NCI-H2107 treated with DMSO at 0.1 percent for 48 hours (cell line): Measurements from ENCODE around the gene GOLGA2.

Experiments used
- DNase-seq: peaks from one replicate; lab custom pipeline; 2025; ENCODE audit not compliant: unreplicated experiment; lab: John Stamatoyannopoulos, UW

The GOLGA2 gene, protein sequence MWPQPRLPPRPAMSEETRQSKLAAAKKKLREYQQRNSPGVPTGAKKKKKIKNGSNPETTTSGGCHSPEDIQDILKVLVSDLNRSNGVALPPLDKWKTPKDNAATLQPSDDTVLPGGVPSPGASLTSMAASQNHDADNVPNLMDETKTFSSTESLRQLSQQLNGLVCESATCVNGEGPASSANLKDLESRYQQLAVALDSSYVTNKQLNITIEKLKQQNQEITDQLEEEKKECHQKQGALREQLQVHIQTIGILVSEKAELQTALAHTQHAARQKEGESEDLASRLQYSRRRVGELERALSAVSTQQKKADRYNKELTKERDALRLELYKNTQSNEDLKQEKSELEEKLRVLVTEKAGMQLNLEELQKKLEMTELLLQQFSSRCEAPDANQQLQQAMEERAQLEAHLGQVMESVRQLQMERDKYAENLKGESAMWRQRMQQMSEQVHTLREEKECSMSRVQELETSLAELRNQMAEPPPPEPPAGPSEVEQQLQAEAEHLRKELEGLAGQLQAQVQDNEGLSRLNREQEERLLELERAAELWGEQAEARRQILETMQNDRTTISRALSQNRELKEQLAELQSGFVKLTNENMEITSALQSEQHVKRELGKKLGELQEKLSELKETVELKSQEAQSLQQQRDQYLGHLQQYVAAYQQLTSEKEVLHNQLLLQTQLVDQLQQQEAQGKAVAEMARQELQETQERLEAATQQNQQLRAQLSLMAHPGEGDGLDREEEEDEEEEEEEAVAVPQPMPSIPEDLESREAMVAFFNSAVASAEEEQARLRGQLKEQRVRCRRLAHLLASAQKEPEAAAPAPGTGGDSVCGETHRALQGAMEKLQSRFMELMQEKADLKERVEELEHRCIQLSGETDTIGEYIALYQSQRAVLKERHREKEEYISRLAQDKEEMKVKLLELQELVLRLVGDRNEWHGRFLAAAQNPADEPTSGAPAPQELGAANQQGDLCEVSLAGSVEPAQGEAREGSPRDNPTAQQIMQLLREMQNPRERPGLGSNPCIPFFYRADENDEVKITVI

DNA sequence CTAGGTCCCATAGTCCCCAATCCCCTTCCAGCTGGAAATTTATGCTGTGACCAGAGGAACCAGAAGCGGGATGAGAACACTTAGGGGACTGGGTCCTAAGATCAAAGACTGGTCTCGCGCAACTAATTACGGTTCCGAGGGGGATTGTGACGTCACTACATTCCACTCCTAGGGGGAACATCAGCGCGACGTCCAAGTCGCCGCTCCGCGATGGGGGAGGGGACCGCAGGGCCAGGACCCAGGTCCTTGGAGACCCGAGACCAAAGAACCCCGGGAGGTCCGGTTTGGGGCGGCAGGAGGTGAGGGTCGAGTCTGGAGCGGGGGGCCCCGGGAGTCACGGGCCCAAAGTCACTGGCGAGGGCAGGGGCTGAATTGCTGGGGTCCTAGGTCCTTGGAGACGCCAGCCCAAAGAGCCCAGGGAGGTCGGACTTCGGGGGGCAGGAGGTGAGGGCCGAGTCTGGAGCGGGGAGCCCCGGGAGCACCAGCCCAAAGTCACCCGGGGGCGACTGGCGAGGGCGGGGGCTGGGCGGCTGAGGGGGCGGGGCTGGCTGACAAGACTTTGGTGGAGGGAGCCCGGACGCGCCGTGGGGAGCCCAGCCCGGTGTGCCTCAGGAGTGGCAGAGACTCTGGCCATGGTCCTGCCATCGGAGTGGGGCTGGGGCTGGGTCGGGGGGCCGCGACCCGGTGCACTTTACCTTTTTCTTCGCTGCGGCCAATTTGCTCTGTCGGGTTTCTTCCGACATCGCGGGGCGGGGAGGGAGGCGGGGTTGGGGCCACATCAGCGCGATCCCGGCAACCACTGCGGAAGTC lies at the start of gene GOLGA2:
TSS of gene GOLGA2 (minus strand) at position 810 of the 810 bp plus-strand sequence. CDS start at position 779, 31 bp downstream.
- no peak for DNase-seq

DNA sequence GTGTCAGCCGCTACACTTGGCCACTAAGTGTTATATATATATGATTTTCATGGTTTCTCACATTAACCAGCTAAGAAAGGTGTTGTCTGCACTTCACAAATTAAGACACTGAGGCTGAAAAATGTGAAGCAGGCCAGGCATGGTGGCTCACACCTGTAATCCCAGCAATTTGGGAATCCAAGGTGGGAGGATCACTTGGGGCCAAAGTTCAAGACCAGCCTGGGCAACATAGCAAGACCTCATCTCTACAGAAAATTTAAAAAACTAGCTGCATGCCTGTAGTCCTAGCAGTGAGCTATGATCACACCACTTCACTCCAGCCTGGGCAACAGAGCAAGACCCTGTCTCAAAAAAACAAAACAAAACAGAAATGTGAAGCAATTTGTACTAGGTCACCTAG lies 48.6 kb upstream of the GOLGA2 start:
- DNase-seq: no peak

DNA sequence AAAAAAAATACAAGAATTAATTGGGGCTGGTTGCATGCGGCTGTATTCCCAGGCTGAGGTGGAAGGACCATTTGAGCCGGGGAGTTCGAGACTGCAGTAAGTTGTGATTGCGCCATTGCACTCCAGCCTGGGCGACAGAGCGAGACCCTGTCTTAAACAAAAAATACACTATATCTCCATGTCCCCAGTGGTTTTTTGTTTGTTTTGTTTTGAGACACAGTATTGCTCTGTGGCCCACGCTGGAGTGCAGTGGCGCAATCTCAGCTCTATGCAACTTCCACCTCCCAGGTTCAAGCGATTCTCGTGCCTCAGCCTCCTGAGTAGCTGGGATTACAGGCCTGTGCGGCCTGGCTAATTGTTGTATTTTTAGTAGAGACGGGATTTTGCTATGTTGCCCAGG lies 48.0 kb upstream of the GOLGA2 start:
- no peak for DNase-seq

DNA sequence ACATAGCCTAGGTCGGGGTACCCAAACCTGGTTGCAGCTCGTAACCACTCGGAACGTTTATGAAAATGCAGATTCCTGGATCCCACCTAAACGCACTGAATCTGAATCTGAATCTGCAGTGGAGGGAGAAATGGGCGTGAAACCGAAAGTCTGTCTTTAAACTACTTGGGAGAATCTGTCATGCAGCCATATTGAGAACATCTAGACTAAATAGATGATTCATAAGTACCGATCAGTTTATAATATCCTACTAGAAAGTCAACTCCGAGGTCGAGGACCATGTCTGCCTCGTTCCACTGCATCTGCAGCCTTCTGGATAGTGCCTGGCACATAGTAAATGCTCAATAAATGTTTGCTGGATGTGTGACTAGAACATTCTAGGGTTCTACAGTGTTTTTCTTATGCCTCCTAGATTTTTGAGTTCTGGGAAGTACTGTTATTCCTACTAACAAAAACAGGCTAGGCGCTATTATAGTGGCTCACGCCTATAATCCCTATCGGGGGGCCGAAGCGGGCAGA lies 47.5 kb upstream of the GOLGA2 start:
- no peak for DNase-seq

DNA sequence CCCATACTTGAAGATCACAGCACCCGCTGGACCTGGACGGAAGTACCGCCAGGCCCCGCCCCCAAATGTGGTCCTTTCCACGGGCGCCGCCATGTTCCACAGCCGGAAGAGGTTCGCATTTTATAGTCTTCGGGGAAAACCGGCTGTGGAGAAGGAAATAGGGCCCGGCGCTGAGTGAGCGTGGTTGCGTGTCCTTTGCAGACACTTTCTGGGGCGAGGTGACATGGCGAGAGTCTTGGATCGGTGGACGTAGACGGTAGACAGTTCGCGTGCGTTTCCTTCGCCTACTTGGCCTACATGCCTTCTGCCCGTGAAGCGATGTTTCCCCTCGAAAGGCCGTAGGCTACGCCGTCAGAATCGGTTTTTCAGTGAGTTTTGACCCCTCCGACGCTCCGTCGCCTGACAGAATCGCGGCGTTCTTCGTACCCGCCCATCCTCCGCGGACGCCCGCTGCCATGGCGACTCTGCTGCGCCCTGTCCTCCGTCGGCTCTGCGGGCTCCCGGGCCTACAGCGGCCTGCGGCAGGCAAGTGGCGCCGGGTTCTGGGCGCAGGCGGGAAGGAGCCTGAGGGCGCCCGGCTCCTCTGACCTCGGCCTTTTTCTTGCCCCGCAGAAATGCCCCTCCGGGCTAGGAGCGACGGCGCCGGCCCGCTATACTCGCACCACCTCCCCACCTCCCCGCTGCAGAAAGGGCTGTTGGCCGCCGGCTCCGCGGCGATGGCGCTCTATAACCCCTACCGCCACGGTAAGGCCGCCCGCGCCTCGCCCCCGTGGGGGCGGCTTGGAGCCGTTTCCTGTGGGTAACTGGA lies 46.8 kb upstream of the GOLGA2 start, which contains the start of the genes COQ4 and TRUB2:
TSS of gene COQ4 (plus strand) at position 436 of the 808 bp plus-strand sequence. CDS start at position 456, 20 bp downstream.
TSS of gene TRUB2 (minus strand) at position 44 of the 808 bp plus-strand sequence. CDS start at position 5, 39 bp downstream.
- DNase-seq: peak; percentile 88

DNA sequence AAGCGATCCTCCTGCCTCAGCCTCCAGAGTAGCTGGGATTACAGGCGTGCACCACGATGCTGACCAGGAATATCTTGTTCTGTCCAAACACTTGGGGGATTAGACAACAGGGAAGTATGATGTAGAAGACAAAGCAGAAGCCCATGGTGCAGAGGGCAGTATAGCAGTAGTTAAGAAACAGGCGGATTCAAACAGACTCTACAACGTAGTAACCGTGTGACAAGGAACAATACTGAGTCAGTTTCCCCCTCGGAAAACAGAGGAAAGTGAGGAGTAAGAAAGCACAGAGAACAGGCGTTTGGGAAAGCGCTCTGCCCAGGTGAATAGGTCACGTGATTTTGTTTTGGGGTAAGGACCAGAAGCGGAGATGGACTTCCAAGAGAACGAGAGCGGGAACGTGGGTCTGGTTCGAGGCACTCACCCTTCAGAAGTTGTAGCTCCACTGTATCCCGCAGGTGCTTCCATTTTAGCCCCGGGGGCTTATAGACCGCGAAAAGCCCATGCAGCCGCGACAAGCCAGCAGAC lies 46.1 kb upstream of the GOLGA2 start:
- no peak for DNase-seq

DNA sequence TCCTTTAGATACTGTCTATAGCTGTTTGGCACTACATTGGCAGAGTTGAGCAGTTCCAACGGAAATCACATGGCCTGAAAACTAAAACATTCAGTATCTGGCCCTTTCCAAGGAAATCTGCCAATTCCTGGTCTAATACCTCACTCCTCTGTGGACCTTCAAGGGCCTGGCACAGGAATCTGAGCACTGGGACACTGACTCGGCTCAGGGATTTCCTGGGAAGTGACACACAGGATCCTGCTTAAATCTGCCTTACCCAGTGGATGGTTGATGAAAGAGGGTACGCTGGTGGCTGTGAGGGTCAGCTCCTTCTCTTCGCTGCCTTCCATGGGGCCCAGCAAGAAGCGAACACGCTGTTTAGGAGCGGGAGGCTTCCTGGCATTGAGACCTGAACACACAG lies 45.5 kb upstream of the GOLGA2 start:
- DNase-seq: no peak

DNA sequence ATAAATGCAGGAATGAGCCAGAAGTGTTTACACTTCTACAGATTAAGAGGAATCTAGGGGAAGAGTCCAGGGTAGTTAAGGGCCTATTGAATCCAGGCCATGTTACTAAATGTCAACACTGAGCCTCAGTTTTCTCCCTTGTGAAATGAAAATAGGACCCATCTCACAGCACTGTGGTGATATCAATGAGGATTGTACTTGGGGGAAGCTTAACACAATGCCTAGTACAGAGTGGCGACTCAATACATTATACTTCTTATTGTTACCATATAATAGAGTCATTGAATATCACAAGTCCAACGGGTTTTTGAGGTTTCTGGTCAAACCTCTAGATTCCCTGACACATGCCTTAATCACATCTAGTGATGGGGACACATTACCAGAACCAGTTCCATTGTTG lies 41.8 kb upstream of the GOLGA2 start:
- no peak for DNase-seq

DNA sequence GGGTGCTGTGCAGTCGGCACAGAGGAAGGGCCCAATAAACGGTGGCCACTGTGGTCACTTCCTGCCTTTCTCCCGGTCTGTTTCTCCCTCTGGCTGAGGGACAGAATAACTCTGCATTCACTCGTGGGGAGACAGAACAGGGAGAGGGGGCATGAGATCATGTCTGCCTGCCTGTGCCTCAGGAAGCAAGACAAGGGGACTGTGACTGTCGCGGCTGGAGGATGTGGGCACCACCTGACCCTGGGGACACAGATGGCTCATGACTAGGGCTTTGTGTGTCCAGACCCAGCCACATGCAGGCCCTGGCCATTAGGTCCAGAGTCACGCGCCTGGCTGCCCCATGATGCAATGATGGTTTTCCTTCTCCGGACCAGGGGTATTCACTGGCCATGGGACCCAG lies 40.6 kb upstream of the GOLGA2 start:
- no peak for DNase-seq

DNA sequence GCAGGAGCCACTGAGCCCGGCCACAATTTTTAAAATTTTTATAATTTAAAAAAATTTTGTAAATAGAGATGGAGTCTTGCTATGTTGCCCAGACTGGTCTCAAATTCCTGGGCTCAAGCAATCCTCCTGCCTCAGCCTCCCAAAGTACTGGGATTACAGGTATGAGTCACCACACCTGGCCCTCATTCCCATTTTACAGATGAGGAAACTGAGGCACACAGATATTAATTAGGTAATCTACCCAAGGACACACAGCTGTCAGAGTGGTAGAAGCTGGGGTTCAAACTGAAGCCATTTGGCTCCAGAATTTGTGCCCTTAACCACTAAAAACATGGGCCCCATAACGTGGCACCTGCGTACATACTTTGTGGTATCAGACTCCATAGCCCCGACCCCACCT lies 38.9 kb upstream of the GOLGA2 start:
- DNase-seq: no peak

DNA sequence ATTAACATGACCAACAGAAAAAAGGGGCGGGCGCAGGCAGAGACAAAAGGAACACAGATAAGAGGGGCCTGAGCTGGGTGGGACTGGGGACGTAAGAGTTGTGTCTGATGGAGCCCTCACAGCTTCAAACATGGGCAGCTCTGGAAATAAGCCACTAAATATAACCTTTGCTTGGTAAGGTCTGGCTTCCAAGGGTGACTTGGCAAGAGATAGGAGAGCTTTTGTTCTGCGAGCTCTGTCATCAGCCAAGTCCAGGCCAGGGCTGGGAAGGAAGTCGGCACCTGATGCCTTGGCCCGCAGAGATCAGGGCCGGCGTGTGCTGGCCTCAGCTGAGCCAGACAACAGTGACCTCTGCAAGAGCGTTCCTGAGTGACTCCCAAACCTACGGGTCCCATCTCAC lies 34.7 kb upstream of the GOLGA2 start:
- DNase-seq: no peak

DNA sequence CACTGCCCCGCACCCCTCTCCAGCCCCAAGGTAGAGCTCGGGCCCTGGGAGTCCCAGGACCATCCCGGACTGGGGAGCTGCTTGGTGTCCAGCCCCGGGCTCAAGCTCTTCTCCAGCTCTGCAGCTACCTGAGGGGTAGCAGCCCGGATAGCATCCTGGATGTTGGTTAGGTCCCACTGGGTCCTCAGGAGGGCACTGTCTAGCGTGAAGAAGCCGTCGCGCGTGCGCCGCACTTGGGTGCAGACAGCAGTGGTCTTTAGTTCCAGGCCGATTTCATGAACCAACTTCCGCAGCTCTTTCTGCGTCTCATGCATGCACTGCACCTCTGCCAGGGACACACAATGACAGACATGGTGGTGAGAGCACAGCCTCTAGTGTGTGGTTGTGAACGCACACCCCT lies 33.7 kb upstream of the GOLGA2 start:
- no peak for DNase-seq

DNA sequence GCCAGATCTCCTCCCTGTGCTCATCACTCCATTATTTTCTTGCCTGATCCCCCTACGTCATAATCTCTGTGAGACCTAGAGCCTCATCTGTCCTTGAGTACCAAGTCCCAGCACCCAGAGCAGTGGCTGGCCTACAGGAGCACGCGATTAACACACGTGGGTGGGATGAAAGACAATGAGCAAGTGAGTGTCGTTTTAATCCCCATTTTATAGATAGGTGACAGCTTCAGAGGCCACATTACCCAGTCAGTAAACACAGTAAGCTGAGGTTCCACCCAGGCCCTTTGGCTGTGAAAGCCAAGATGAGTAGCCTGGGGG lies 29.1 kb upstream of the GOLGA2 start:
- DNase-seq: no peak

DNA sequence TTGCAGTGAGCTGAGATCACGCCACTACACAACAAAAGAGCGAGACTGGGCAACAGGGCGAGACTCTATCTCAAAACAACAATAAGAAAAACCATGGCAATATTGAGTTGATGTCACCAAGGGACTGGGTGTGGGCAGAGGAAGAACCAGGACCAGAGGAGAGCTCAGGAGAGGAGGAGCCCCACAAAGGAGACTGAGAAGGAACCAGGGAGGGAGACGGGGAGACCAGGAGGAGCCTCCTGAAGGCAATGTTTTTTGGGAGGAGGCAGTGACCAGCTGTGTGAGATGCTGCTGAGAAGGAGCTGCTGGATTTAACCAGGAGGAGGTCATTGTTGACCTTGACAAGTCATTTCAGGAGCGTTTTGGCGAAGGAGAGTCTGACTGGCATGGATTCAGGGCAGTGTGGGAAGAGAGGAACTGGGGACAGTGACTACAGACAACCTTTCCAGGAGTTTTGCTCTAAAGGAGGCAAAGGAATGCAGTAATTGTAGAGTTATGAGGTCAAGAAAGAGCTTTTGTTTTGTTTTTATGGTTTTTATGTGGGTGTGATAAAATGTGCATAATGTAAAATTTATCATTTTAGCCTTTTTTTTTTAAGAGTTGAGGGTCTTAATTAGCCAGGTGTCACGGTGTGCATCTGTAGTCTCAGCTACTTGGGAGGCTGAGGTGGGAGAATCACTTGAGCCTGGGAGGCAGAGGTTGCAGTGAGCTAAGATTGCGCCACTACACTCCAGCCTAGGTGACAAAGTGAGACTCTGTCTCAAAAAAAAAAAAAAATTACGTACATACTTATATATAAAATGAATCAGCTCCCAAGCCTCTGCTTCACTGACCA lies 28.5 kb upstream of the GOLGA2 start:
- no peak for DNase-seq

DNA sequence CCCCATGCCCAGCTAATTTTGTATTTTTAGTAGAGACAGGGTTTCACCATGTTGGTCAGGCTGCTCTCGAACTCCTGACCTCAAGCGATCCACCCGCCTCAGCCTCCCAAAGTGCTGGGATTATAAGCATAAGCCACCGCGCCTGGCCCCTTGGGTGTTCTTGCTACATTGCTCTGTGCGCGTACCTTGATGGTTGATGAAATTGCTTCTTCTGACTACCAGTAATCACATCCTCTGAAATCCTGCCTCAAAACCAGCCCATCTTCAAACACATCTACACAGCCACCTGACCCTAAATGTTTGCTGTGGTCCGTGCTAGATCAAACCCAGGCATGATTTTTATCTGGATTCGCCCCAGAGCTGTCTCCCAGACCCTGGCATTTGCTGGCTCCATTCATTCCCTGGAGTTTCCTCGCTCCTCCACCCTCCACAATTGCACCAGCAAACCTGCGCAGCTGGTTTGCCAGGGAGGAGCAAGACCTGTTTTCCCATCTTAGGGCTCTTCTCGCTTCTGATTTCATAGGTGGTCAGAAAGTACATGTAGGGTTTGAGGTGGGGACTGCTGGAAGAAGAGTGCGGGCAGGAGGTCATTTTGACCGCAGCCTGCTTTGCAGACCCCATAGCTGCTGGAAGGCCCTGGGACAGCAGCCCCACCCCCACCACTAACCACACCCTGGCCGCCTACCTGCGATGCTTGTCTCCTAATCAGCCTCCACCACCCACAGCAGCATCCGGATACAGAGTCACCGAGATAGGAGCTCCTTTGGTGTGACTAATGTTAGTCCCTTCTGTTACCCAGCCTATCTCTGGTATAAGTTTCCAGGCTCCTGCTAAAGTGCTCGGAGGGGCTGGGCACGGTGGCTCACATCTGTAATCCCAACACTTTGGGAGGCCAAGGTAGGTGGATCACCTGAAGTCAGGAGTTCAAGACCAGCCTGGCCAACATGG lies 23.0 kb upstream of the GOLGA2 start:
- DNase-seq: no peak

DNA sequence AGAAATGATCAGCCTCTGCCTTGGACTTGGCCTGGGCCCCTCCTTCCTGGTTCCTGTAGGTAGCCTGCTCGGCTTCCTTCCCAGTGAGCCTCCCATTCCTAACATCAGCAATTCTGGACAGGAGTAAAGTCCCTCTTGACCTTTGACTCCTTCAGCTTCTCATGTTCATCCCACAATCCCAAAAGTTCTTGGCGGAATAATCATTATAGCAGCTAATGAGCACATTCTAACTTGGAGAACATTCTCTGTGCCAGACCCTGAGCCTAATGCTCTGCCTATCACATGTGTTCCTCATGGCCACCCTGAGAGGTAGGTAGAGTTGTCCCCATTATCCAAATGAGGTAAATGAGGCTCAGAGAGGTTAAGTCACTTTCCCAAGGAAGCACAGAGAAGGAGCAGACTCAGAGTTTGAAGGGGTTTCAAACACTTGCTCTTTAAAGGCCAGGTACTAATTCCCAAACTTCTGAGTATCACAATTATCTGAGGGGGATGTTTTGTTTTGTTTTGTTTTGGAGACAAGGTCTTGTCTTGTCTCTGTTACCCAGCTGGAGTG lies 21.5 kb upstream of the GOLGA2 start:
- no peak for DNase-seq
